ENCODE data around the gene PDLIM7.

The PDLIM7 gene

DNA sequence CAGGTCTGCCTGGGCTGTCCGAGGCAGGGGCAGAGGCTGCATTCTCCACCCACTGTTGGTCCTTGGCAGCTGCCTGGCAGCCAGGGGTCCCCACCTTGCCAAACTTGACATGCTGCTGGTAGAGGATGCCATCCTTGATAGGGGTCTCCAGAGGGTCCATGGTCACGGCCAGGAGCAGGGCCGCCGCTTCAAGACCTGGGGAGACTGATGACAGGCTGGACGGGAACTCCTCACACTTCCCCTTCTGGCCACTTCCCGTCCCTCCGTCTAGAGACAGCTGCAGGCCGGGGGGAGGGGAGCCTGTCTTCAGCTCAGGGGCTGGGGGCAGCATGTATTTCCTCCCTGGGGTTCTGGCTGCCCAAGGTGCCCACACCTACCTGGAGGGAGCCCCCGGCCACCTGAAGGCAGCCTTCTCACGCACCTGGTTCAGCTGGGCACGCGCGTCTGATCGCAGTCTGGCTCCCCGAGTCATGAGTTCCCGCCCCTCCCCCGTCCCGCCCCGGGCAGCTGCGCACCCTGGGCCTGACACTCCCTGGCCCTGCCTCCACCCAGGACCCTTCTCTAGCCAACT, 12.1 kb upstream of the PDLIM7 start, which contains the start of gene DOK3:
TSS of gene DOK3 (minus strand) at position 446 of the 571 bp plus-strand sequence. CDS start at position 160, 286 bp downstream.
- peak within 1 kb of the TSS; percentile 25 for H3K9ac ChIP-seq (ENCODE audit: low read length)
- no peaks in the 10 kb centered on the region for H3K36me3 ChIP-seq (ENCODE audit: control insufficient read depth, insufficient read depth, low read length)
- no peaks in the 10 kb centered on the region for H3K9me3 ChIP-seq (ENCODE audit: control insufficient read depth, low read length)
- no peak within 1 kb of the TSS for H3K4me3 ChIP-seq (ENCODE audit: low read length)
- H3K27me3 ChIP-seq (ENCODE audit: control insufficient read depth, insufficient read depth, low read length) = no peaks in the 10 kb centered on the region
- peaks cover 4% of the 10 kb centered on the region for H3K4me1 ChIP-seq (ENCODE audit: control insufficient read depth, insufficient read depth, low read length)

- Histone ChIP-seq H3K9me3 (ENCODE audit: control insufficient read depth, low read length) (no peaks in the 10 kb centered on the region), H3K36me3 (ENCODE audit: control insufficient read depth, insufficient read depth, low read length) (no peaks in the 10 kb centered on the region), H3K4me3 (ENCODE audit: low read length) (no peak overlapping the region), H3K4me1 (ENCODE audit: control insufficient read depth, insufficient read depth, low read length) (peaks cover 4% of the 10 kb centered on the region), H3K27me3 (ENCODE audit: control insufficient read depth, insufficient read depth, low read length) (no peaks in the 10 kb centered on the region), H3K9ac (ENCODE audit: low read length) (peak overlapping the region; percentile 25)
These were observed 11.4 kb upstream of the PDLIM7 start for GRCh38 chr5:177508837-177509236.

- Histone ChIP-seq H3K4me3 (ENCODE audit: low read length) (no peak overlapping the region), H3K9ac (ENCODE audit: low read length) (no peak overlapping the region), H3K9me3 (ENCODE audit: control insufficient read depth, low read length) (no peaks in the 10 kb centered on the region), H3K36me3 (ENCODE audit: control insufficient read depth, insufficient read depth, low read length) (no peaks in the 10 kb centered on the region), H3K4me1 (ENCODE audit: control insufficient read depth, insufficient read depth, low read length) (peaks cover 4% of the 10 kb centered on the region), H3K27me3 (ENCODE audit: control insufficient read depth, insufficient read depth, low read length) (no peaks in the 10 kb centered on the region)
These were observed 10.8 kb upstream of the PDLIM7 start for GRCh38 chr5:177508221-177508611.

DNA sequence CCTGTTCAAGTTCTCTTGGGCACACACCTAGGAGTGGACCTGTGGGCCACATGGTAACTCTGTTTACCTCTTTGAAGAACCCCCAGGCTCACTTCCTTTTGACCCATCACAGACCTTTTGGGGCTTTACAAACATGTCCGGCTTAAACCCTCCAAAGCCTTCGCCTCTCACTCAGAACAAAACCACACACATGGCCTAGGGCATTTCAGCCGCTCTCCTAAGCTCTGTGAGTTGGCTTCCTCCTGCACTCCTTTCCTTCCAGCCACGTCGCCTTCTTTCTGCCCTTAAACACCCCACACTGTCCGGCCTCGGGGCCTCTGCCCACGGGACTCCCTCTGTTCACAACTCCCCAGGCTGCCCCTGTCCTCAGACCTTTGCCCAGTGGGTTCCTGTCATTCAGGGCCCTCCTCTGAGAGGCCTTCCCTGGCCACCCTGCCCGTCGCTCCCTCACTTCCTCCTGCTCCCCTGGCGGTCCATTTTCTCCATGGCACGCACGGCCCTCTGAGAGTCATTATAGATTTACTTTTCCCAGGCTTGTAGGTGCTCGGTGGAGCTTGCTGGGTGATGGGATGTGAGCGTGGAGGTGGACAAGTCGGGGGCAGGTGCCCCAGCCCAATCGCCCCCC, 10.3 kb upstream of the PDLIM7 start:
- Histone ChIP-seq H3K9me3 (ENCODE audit: control insufficient read depth, low read length) (no peaks in the 10 kb centered on the region), H3K4me3 (ENCODE audit: low read length) (no peak overlapping the region), H3K36me3 (ENCODE audit: control insufficient read depth, insufficient read depth, low read length) (no peaks in the 10 kb centered on the region), H3K9ac (ENCODE audit: low read length) (no peak overlapping the region), H3K27me3 (ENCODE audit: control insufficient read depth, insufficient read depth, low read length) (no peaks in the 10 kb centered on the region), H3K4me1 (ENCODE audit: control insufficient read depth, insufficient read depth, low read length) (peaks cover 4% of the 10 kb centered on the region)

DNA sequence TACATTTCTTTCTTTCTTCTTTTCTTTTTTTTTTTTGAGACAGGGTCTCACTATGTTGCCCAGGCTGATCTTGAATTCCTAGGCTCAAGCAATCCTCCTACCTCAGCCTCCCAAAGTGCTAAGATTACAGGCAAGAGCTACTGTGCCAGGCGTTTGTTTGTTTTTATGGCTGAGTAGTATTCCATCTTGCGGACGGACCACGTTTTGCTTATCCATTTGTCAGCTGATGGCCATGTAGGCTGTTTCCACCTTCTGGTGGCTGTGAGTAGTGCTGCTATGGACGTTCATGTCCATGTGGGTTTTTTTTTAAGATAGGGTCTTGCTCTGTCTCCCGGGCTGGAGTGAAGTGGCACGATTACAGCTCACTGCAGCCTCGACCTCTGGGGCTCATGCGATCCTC, 9.8 kb upstream of the PDLIM7 start:
- H3K9me3 ChIP-seq (ENCODE audit: control insufficient read depth, low read length) = no peaks in the 10 kb centered on the region
- H3K9ac ChIP-seq (ENCODE audit: low read length) = no peak overlapping the region
- no peaks in the 10 kb centered on the region for H3K36me3 ChIP-seq (ENCODE audit: control insufficient read depth, insufficient read depth, low read length)
- H3K27me3 ChIP-seq (ENCODE audit: control insufficient read depth, insufficient read depth, low read length) = no peaks in the 10 kb centered on the region
- peaks cover 4% of the 10 kb centered on the region for H3K4me1 ChIP-seq (ENCODE audit: control insufficient read depth, insufficient read depth, low read length)
- no peak overlapping the region for H3K4me3 ChIP-seq (ENCODE audit: low read length)

- no peaks in the 10 kb centered on the region for H3K27me3 ChIP-seq (ENCODE audit: control insufficient read depth, insufficient read depth, low read length)
- peaks cover 9% of the 10 kb centered on the region for H3K4me1 ChIP-seq (ENCODE audit: control insufficient read depth, insufficient read depth, low read length)
- no peaks in the 10 kb centered on the region for H3K9me3 ChIP-seq (ENCODE audit: control insufficient read depth, low read length)
- H3K36me3 ChIP-seq (ENCODE audit: control insufficient read depth, insufficient read depth, low read length) = no peaks in the 10 kb centered on the region
- H3K4me3 ChIP-seq (ENCODE audit: low read length) = no peak overlapping the region
- no peak overlapping the region for H3K9ac ChIP-seq (ENCODE audit: low read length)
These were observed 7.7 kb upstream of the PDLIM7 start for GRCh38 chr5:177505075-177505474.

DNA sequence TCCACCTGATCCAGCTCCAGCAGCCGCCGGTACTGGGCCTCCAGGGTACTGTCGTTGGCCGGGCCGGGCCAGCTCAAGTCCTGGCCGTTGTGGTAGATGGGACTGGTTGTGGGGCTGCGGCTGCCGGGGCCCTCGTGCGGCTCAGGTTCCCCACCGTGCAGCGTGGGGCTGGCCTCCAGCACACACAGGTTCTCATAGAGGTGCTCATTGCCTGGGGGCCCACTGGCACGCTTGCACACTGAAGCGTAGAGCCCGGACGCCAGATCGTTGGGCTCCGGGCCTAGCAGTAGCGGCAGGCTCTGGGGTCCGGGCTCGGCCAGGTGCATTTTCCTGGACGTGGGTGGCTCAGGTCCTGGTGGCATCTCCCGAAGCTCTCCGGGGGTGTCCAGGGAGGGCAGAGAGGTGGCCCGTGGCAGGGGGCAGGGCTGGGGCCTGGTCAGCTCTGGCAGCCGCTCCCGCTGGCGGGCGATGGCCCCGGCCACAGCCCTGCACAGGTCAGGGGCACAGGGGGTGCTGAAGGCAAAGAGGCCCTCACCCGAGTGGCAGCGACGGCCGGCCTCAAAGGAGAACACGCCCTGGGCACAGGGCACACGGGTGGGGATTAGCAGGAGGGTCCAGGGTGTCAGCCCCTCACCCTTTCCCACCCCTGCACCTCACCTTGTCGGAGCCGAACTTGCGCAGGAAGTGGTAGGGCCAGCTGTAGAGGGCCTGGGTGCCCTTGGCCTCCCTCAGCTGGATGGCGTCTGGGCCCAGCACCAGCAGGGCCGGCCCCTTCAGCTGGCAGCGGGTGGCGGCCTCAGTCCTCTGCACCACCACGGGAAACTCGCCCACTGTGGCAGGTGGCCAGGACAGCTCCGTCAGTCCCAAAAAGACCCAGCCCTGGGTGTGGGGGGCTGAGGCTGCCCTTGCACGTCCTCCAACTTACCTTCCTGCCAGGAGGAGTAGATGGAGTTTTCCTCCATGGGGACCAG, 7.0 kb upstream of the PDLIM7 start:
- no peaks in the 10 kb centered on the region for H3K9me3 ChIP-seq (ENCODE audit: control insufficient read depth, low read length)
- H3K27me3 ChIP-seq (ENCODE audit: control insufficient read depth, insufficient read depth, low read length) = no peaks in the 10 kb centered on the region
- no peak overlapping the region for H3K4me3 ChIP-seq (ENCODE audit: low read length)
- H3K4me1 ChIP-seq (ENCODE audit: control insufficient read depth, insufficient read depth, low read length) = peaks cover 7% of the 10 kb centered on the region
- H3K36me3 ChIP-seq (ENCODE audit: control insufficient read depth, insufficient read depth, low read length) = no peaks in the 10 kb centered on the region
- H3K9ac ChIP-seq (ENCODE audit: low read length) = no peak overlapping the region

GRCh38 chr5:177503351-177504085, 6.1 kb upstream of the PDLIM7 start:
- Histone ChIP-seq H3K9me3 (ENCODE audit: control insufficient read depth, low read length) (no peaks in the 10 kb centered on the region), H3K27me3 (ENCODE audit: control insufficient read depth, insufficient read depth, low read length) (peaks cover 2% of the 10 kb centered on the region), H3K36me3 (ENCODE audit: control insufficient read depth, insufficient read depth, low read length) (no peaks in the 10 kb centered on the region), H3K4me3 (ENCODE audit: low read length) (no peak overlapping the region), H3K4me1 (ENCODE audit: control insufficient read depth, insufficient read depth, low read length) (peaks cover 7% of the 10 kb centered on the region), H3K9ac (ENCODE audit: low read length) (no peak overlapping the region)

DNA sequence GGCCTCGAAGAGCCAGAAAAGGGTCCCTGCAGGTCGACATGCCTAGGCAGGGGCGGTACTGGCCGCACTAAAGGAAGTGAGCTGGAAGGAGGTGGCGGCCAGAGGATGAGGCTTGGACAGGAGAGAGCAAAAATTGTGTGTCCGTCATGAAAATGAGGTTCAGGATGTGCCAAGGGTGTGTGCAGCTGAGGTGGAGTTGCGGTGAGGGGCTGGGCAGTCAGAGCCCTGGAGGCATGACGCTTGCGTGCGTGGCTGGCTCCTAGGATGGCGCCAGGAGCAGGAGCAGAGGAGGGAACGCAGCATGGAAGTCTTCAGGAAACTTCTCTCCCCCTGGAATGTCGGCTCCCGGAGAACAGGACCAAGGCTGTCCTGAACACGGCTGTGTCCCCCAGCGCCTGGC, 5.5 kb upstream of the PDLIM7 start:
- Histone ChIP-seq H3K4me1 (ENCODE audit: control insufficient read depth, insufficient read depth, low read length) (peaks cover 14% of the 10 kb centered on the region), H3K36me3 (ENCODE audit: control insufficient read depth, insufficient read depth, low read length) (no peaks in the 10 kb centered on the region), H3K9me3 (ENCODE audit: control insufficient read depth, low read length) (no peaks in the 10 kb centered on the region), H3K4me3 (ENCODE audit: low read length) (no peak overlapping the region), H3K27me3 (ENCODE audit: control insufficient read depth, insufficient read depth, low read length) (peaks cover 8% of the 10 kb centered on the region), H3K9ac (ENCODE audit: low read length) (no peak overlapping the region)

DNA sequence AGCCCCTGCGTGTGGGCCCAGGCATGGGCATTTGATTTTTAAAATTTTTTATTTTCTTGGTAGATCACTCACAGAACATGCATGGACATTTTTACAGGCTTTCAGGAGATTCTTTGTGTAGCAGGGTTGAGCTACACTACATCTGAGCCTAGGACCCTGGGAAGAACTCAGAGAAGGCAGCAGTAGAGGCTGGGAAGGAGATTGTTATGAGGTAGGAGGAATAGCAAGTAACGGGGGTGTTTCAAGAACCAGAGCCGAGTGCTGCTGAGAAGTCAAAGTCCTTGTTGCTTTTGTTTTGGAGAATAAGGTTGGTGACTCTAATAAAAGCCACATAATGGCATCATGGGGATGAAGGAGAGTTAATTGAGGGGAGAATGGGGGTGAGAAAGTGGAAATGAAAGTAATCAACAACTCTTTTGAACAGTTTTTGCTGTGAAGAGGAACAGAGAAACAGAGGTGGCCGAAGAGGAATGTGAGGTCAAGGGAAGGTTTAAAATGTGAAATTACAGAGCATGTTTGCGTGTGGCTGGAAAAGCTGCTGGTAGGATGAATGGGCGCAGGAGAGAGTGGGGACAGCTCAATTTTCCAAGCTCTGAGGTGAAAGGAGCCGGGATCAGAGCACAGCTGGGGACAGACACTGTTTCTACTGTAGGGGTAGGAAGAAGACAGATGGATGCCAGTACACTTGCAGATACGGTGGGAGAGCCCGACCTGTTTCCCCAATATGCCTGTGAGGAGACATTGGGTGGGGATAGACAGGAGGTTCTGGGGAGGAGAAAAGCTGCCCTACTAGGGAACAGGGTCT, 4.7 kb upstream of the PDLIM7 start:
- H3K4me1 ChIP-seq (ENCODE audit: control insufficient read depth, insufficient read depth, low read length) = peaks cover 16% of the 10 kb centered on the region
- H3K4me3 ChIP-seq (ENCODE audit: low read length) = no peak overlapping the region
- peaks cover 11% of the 10 kb centered on the region for H3K27me3 ChIP-seq (ENCODE audit: control insufficient read depth, insufficient read depth, low read length)
- H3K9ac ChIP-seq (ENCODE audit: low read length) = no peak overlapping the region
- no peaks in the 10 kb centered on the region for H3K36me3 ChIP-seq (ENCODE audit: control insufficient read depth, insufficient read depth, low read length)
- H3K9me3 ChIP-seq (ENCODE audit: control insufficient read depth, low read length) = no peaks in the 10 kb centered on the region
